Raji (cell line): ENCODE measurements around the gene TRIP4.

Experiments used
- POLR2A ChIP-seq: IDR thresholded peaks from 2 replicates; pipeline ENCODE4 v1.6.1; 2011; ENCODE audit warnings: low read depth, low read length, control low read depth; ENCODE audit not compliant: insufficient read depth

The TRIP4 gene

GRCh38 chr15:64490598-64491259 lies 103.1 kb downstream of the TRIP4 start:
- no peak for TF ChIP-seq POLR2A

GRCh38 chr15:64493641-64494040 lies 106.0 kb downstream of the TRIP4 start:
- no peak for TF ChIP-seq POLR2A

- TF ChIP-seq POLR2A: no peak
Observed at GRCh38 chr15:64500695-64501395, 113.2 kb downstream of the TRIP4 start.

GRCh38 chr15:64501396-64501715 lies 113.7 kb downstream of the TRIP4 start:
- TF ChIP-seq POLR2A: no peak

GRCh38 chr15:64502151-64502550 lies 114.5 kb downstream of the TRIP4 start:
- no peak for TF ChIP-seq POLR2A

- no peak for TF ChIP-seq POLR2A
Observed at GRCh38 chr15:64502551-64502950, 114.9 kb downstream of the TRIP4 start.

GRCh38 chr15:64503197-64503596 lies 115.6 kb downstream of the TRIP4 start:
- TF ChIP-seq POLR2A: no peak

- TF ChIP-seq POLR2A: no peak
Observed at GRCh38 chr15:64503640-64504039, 116.0 kb downstream of the TRIP4 start.
